ENCODE results near the gene GSG1L.

Gene GSG1L

DNA sequence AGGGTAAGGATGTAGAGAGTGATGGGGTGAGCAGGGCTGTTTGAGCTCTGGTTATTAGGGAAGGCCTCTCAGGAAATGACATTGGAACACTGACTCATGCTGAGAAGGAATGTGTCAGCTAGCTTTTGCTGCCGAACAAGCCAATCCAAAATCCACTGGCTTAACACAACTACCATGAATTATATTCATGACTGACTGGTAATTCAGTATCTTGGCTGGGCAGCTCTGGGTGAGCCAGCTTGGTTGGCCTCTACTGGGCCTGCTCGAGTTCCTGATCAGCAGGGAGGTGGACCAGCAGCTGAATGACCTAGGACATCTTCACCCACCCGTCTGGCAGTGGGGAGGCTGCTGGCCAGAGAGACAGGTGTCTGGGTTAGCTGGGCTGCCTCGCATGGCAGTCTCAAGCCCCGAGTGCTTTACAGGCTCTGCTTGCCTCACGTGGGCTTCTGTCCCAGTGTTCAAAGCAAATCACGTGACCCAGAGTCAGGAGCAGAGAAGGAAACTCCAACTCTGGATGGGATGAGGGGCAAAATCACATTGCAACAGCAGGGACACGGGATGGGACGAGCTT, 304.1 kb downstream of the GSG1L start:
- peaks cover 3 to 9% (median 7%) of the 10 kb centered on the region in 11 experiments for H3K9me3 ChIP-seq (replicated peaks in 1 of 11)
- 0 out of 20 replicates have a peak overlapping the region, but pooled peaks of 1 of the 10 experiments have one; percentile 6 for H3K4me3 ChIP-seq
- no peaks in the 10 kb centered on the region for H3K27me3 ChIP-seq
- H3K4me2 ChIP-seq = peak overlapping the region; percentile 63 to 87 (median 80)
- H4K20me1 ChIP-seq = 0 out of 22 replicates have a peak, but pooled peaks cover 0 to 3% (median 0%) of the 10 kb centered on the region in 11 experiments
- H3K9ac ChIP-seq = peak overlapping the region in 4 of 11 experiments; percentile 3 to 32 (median 15); a peak in 4 of 22 replicates
- no peak for TF ChIP-seq Cebpa-rat (IDR thresholded peaks at IDR 0.05)
- peak overlapping the region in 10 of 11 experiments; percentile 9 to 74 (median 59); a peak in 17 of 22 replicates for H3K27ac ChIP-seq
- H3K4me1 ChIP-seq = peaks cover 63 to 92% (median 86%) of the 10 kb centered on the region in 10 experiments
- peaks cover 6 to 35% (median 9%) of the 10 kb centered on the region in 11 experiments for H3K36me3 ChIP-seq

DNA sequence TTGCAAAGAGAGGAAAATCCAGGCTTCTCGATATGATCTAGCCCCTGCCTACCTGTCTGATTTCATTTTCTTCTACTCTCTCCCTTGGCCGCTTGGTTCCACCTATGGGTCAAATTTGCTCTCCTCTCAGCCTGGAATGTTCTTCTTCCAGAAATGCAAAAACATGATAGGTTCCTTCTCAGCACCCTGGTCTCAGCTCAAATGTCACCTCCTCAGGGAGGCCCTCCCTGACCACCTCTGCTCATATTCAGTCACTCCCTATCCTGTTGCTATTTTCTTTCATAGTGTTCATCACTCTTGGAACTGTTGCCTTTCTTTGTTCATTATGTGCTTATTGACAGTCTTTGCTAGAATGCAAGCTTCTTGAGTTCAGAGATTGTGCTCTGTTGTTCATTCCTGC, 305.0 kb downstream of the GSG1L start:
- no peak for TF ChIP-seq Cebpa-rat (IDR thresholded peaks at IDR 0.05)
- peaks cover 69 to 100% (median 94%) of the 10 kb centered on the region in 10 experiments for H3K4me1 ChIP-seq

DNA sequence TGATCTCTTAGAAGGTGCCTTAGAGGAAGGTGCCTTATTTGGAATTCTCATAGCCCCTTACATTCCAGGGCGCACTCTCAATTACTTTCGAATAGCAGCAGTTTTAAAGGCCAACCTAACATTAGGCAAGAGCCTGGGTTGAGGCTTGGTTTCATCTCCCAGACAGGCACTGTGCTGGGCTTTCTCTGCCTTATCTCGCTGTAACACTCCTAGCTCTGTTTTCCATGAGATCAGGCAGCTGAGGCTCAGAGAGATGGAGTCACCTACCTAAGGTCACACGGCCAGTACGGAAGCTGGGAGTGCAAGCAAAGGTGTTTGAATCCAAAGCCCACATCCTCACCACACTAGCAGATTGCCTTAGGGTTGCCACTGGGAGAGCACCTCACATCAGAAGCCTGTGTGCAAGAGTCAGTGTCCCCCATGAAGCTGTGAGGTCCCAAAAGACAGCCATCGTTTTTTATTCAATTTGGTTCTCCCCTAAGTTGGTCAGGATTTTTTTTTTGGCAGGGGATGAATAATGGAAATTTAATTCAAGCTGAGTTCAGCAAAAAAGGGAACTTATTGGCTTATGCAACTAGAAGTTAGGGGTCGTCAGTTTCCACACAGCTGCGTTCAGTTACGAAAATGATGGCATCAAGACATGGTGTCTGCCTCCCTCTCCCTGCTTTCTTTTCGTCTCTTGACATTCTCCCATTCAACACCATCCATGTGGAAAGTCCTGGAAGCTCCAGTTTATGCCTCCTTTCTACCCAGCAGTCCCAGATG, 307.1 kb downstream of the GSG1L start:
- H3K4me3 ChIP-seq = 0 out of 20 replicates have a peak overlapping the region, but pooled peaks of 1 of the 10 experiments have one; percentile 0
- peaks cover 74 to 92% (median 89%) of the 10 kb centered on the region in 10 experiments for H3K4me1 ChIP-seq
- no peaks in the 10 kb centered on the region for H3K27me3 ChIP-seq
- H3K9me3 ChIP-seq (replicated peaks in 1 of 11) = no peaks in the 10 kb centered on the region
- TF ChIP-seq Cebpa-rat (IDR thresholded peaks at IDR 0.05) = peak in 5 of 11 experiments; percentile 30 to 49 (median 38); a peak in 5 of 22 replicates
- peak overlapping the region in 8 of 11 experiments; percentile 19 to 62 (median 45); a peak in 14 of 22 replicates for H3K9ac ChIP-seq
- 0 out of 22 replicates have a peak, but pooled peaks cover 0 to 10% (median 0%) of the 10 kb centered on the region in 11 experiments for H4K20me1 ChIP-seq
- peak overlapping the region; percentile 59 to 91 (median 82) for H3K4me2 ChIP-seq
- H3K36me3 ChIP-seq = peaks cover 0 to 10% (median 0%) of the 10 kb centered on the region in 11 experiments; a peak in 1 of 22 replicates
- peak overlapping the region in 9 of 11 experiments; percentile 42 to 78 (median 71); a peak in 17 of 22 replicates for H3K27ac ChIP-seq

More for the DNA sequence above, 305.0 kb downstream of the GSG1L start:
- peak overlapping the region in 3 of 11 experiments; percentile 48 to 74 (median 60); a peak in 3 of 22 replicates for H3K27ac ChIP-seq
- H3K9me3 ChIP-seq (replicated peaks in 1 of 11) = 0 out of 22 replicates have a peak, but pooled peaks cover 0 to under 1% (median 0%) of the 10 kb centered on the region in 11 experiments
- 0 out of 22 replicates have a peak, but pooled peaks cover 0 to 10% (median 0%) of the 10 kb centered on the region in 11 experiments for H4K20me1 ChIP-seq
- no peaks in the 10 kb centered on the region for H3K27me3 ChIP-seq
- peak overlapping the region in 8 of 11 experiments; percentile 74 to 87 (median 79); a peak in 11 of 22 replicates for H3K4me2 ChIP-seq
- H3K36me3 ChIP-seq = peaks cover 0 to 26% (median under 1%) of the 10 kb centered on the region in 11 experiments; a peak in 8 of 22 replicates
- H3K9ac ChIP-seq = no peak overlapping the region
- no peak overlapping the region for H3K4me3 ChIP-seq

DNA sequence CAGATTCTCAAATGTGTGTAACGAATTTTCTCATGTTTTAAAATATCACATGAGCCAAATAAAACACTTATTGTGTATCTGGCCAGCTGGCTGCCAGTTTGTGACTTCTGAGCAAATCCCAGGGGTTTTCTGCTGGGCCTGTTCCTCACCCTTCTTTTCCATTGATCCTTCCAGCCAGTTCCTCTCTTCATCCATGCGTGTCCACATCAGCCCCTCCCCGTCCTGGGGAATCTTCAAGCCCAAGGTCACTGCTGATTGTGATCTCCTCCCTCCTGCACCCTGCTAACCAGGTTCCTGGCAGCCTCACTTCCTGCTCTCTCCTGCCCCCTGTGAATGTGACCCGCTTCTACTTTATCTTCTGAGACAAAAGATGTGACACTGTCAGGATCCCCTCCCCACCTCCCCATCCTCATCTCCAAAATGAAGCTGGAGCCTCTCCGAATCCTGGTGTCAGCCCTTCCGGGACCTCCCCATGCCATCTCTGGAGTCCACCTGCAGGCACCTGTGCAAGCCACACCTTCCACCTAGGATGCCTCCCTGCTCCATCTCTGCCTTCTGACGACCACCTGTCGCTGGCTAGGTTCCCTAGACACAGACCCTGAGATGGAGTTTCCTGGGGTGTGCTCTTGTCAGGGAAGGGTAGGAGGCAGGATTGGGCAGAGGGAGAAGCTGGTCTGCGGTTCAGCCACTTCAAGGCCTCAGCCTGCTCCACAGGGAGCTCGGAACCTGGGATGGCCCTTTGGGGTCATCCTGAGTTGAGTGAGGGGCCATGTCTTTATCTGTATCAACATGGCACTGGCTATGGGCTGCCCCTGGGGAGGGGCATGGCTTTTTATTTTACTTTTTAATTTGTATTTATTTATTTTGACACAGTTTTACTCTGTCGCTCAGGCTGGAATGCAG, 308.5 kb downstream of the GSG1L start:
- Histone ChIP-seq H4K20me1 (0 out of 22 replicates have a peak, but pooled peaks cover 0 to 10% (median 0%) of the 10 kb centered on the region in 11 experiments), H3K9me3 (replicated peaks in 1 of 11) (no peaks in the 10 kb centered on the region; a peak in 1 of 22 replicates), H3K9ac (peak overlapping the region in 6 of 11 experiments; percentile 7 to 51 (median 33); a peak in 8 of 22 replicates)

DNA sequence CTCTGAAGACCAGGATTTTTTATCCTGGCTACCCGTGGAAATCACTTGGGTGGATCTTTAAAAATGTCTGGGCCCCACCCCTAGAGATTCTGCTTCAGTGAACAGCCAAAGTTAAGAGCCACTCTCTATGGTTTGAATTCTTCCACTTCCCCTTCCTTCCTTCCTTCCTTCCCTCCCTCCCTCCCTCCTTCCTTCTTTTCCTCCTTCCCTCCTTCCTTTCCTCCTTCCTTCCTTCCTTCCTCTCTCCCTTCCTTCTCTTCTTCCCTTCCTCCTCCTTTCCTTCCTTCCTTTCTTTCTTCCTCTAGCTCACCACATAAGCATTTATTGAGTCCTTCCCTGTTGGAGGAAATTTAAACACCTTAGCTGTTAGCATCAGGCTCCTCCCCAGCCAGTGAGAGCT, 310.0 kb downstream of the GSG1L start:
- Histone ChIP-seq H3K9me3 (replicated peaks in 1 of 11) (no peaks in the 10 kb centered on the region; a peak in 1 of 22 replicates), H4K20me1 (0 out of 22 replicates have a peak, but pooled peaks cover 0 to 10% (median 0%) of the 10 kb centered on the region in 11 experiments), H3K4me2 (peak overlapping the region; percentile 30 to 91 (median 82); a peak in 19 of 22 replicates), H3K27me3 (no peaks in the 10 kb centered on the region), H3K9ac (no peak overlapping the region; a peak in 1 of 22 replicates), H3K4me3 (no peak overlapping the region), H3K4me1 (peaks cover 55 to 74% (median 72%) of the 10 kb centered on the region in 10 experiments), H3K36me3 (peaks cover 0 to 25% (median 8%) of the 10 kb centered on the region in 11 experiments; a peak in 10 of 22 replicates), H3K27ac (peak overlapping the region in 7 of 11 experiments; percentile 57 to 78 (median 71); a peak in 11 of 22 replicates)
- no peak for TF ChIP-seq Cebpa-rat (IDR thresholded peaks at IDR 0.05)

More for the DNA sequence above, 308.5 kb downstream of the GSG1L start:
- TF ChIP-seq Cebpa-rat (IDR thresholded peaks at IDR 0.05) = no peak
- Histone ChIP-seq H3K4me1 (peaks cover 60 to 79% (median 75%) of the 10 kb centered on the region in 10 experiments), H3K4me3 (no peak overlapping the region; a peak in 1 of 20 replicates), H3K36me3 (peaks cover 0 to 18% (median 2%) of the 10 kb centered on the region in 11 experiments; a peak in 9 of 22 replicates), H3K4me2 (peak overlapping the region; percentile 27 to 91 (median 82); a peak in 21 of 22 replicates), H3K27ac (peak overlapping the region in 8 of 11 experiments; percentile 57 to 78 (median 71); a peak in 15 of 22 replicates), H3K27me3 (no peaks in the 10 kb centered on the region)

DNA sequence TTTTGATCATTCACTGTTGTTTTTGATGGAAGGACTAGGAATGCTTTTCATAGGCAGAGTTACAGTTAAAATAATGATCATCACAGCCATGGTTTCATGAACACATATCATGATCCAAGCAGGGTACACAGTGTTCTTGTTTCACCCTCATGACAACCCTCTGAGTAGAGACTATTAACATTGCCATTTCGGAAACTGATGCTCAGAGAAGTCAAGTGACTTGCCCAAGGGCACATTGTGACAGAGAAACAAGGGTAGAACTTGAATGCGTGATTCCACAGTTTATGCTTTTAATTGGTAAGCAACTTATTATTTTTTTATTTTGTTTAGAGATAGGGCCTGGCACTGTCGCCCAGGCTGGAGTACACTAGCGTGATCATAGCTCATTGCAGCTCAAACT, 311.3 kb downstream of the GSG1L start:
- Histone ChIP-seq H3K9ac (no peak overlapping the region), H3K4me1 (peaks cover 53 to 67% (median 62%) of the 10 kb centered on the region in 10 experiments), H3K36me3 (peaks cover 0 to 20% (median 8%) of the 10 kb centered on the region in 11 experiments; a peak in 10 of 22 replicates), H3K9me3 (replicated peaks in 1 of 11) (no peaks in the 10 kb centered on the region; a peak in 1 of 22 replicates), H3K27me3 (no peaks in the 10 kb centered on the region), H3K4me2 (peak overlapping the region in 7 of 11 experiments; percentile 60 to 91 (median 80); a peak in 12 of 22 replicates), H3K27ac (peak overlapping the region in 2 of 11 experiments; percentile 67; a peak in 3 of 22 replicates), H3K4me3 (no peak overlapping the region), H4K20me1 (0 out of 22 replicates have a peak, but pooled peaks cover 0 to 11% (median 0%) of the 10 kb centered on the region in 11 experiments)
- TF ChIP-seq Cebpa-rat (IDR thresholded peaks at IDR 0.05) = no peak

DNA sequence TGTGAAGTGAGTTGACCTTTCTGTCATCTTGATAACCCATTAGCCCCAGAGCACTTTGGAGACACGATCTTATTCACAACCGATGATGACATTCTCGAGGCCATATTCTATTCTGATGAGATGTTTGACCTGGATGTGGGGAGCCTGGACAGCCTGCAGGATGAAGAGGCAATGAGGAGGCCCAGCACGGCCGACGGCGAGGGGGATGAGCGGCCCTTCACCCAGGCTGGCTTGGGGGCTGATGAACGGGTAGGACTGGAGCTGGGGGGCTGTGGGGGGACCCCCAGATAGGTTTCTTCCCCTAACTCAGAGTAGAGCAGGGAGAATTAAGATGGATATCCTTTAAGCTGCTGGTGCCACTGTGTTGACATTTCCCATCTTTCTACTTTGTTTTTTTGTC, 311.8 kb downstream of the GSG1L start:
- Histone ChIP-seq H3K27ac (no peak overlapping the region), H3K36me3 (peaks cover 0 to 20% (median 8%) of the 10 kb centered on the region in 11 experiments; a peak in 10 of 22 replicates), H4K20me1 (0 out of 22 replicates have a peak, but pooled peaks cover 0 to 16% (median 0%) of the 10 kb centered on the region in 11 experiments), H3K4me1 (peaks cover 48 to 61% (median 57%) of the 10 kb centered on the region in 10 experiments), H3K9me3 (replicated peaks in 1 of 11) (no peaks in the 10 kb centered on the region; a peak in 1 of 22 replicates), H3K4me3 (no peak overlapping the region), H3K27me3 (no peaks in the 10 kb centered on the region), H3K9ac (no peak overlapping the region), H3K4me2 (no peak overlapping the region)
- TF ChIP-seq Cebpa-rat (IDR thresholded peaks at IDR 0.05) = no peak

Data from BLaER1 treated with 17β-estradiol and CSF1 and Interleukin-3, amounts not matched to agents 10 nM and 100 nM (cell line).